HepG2 (cell line): Measurements from ENCODE around the gene PLEKHN1. TPM values are rescaled to one million over a fixed set of nuclear protein-coding genes. Genes with fewer than 3 reads are reported as not detected.

Experiments used
- AGO2 ChIP-seq: fragments of 200-400 bp; formaldehyde crosslinking; optimal IDR thresholded peaks from 2 replicates; pipeline ENCODE3; 2017; ENCODE audit warnings: mild to moderate bottlenecking, low read depth, low read length, moderate library complexity
- ASH2L ChIP-seq: fragments of 300-600, 200-600 bp; sonication (generic); IDR thresholded peaks from 2 replicates; pipeline ENCODE4 v1.7.0; 2017; ENCODE audit warnings: low read depth, mild to moderate bottlenecking, moderate library complexity, mixed read lengths, low read length; ENCODE audit not compliant: insufficient read length
- CC2D1A ChIP-seq: sonication (generic); formaldehyde crosslinking; IDR thresholded peaks from 2 replicates; pipeline ENCODE4 v1.8.1; 2023; ENCODE audit warnings: mild to moderate bottlenecking, missing genetic modification reagents
- FOXK1 ChIP-seq: sonication (generic); formaldehyde crosslinking; IDR thresholded peaks from 2 replicates; pipeline ENCODE4 v1.4.0; 2020; ENCODE audit warnings: low read depth, missing genetic modification reagents, borderline replicate concordance
- MAFF ChIP-seq: IDR thresholded peaks from 2 replicates; pipeline ENCODE4 v1.6.1; 2011; ENCODE audit warnings: low read depth, low read length, improper control_type of control experiment
- POGZ ChIP-seq: sonication (generic); formaldehyde crosslinking; IDR thresholded peaks from 2 replicates; pipeline ENCODE4 v1.4.0; 2020; ENCODE audit warnings: mild to moderate bottlenecking, missing genetic modification reagents
- POLR2G ChIP-seq: fragments of 200-400 bp; formaldehyde crosslinking; IDR thresholded peaks from 2 replicates; pipeline ENCODE4 v1.6.1; 2018; ENCODE audit warnings: mild to moderate bottlenecking, low read depth, low read length, moderate library complexity
- PRDM4 ChIP-seq: sonication (generic); formaldehyde crosslinking; IDR thresholded peaks from 2 replicates; pipeline ENCODE4 v1.9.0; 2021; ENCODE audit warnings: missing genetic modification reagents, borderline replicate concordance
- SOX13 ChIP-seq, 3 experiments: fragments of 450-650 bp in 1 of 3; sonication (generic) in 1 of 3; formaldehyde crosslinking in 1 of 3; IDR thresholded peaks in 2 of 3; conservative IDR thresholded peaks in 1 of 3; 2 replicates each; pipeline versions ENCODE4 v1.5.0 to v1.6.1; 2016 to 2020; ENCODE audit warnings: antibody characterized with exemption in 1 of 3, mild to moderate bottlenecking in 1 of 3, missing compliant biosample characterization in 1 of 3, missing genetic modification reagents in 1 of 3, moderate library complexity in 1 of 3
- TOE1 ChIP-seq: sonication (generic); formaldehyde crosslinking; IDR thresholded peaks from 2 replicates; pipeline ENCODE4 v1.4.0; 2020; ENCODE audit warnings: mild to moderate bottlenecking, missing genetic modification reagents
- TRIM22 ChIP-seq: fragments of 450-650 bp; IDR thresholded peaks from 2 replicates; pipeline ENCODE4 v1.6.1; 2017
- ZBTB21 ChIP-seq: sonication (generic); formaldehyde crosslinking; IDR thresholded peaks from 2 replicates; pipeline ENCODE4 v1.4.0; 2020; ENCODE audit warnings: missing genetic modification reagents
- ZFP82 ChIP-seq: sonication (generic); formaldehyde crosslinking; IDR thresholded peaks from 2 replicates; pipeline ENCODE4 v1.5.1; 2020; ENCODE audit warnings: mild to moderate bottlenecking, missing genetic modification reagents, borderline replicate concordance
- ZFX ChIP-seq: sonication (generic); formaldehyde crosslinking; IDR thresholded peaks from 2 replicates; pipeline ENCODE4 v1.4.0; 2020; ENCODE audit warnings: mild to moderate bottlenecking, low read depth, missing genetic modification reagents, moderate library complexity
- ZFYVE20 ChIP-seq: sonication (generic); formaldehyde crosslinking; IDR thresholded peaks from 2 replicates; pipeline ENCODE4 v1.8.0; 2023; ENCODE audit warnings: low read depth, mild to moderate bottlenecking, moderate library complexity, missing genetic modification reagents, borderline replicate concordance
- ZNF205 ChIP-seq: IDR thresholded peaks from 2 replicates; pipeline ENCODE4 v1.6.1; 2018; ENCODE audit warnings: missing biosample characterization, missing genetic modification reagents
- ZNF251 ChIP-seq: sonication (generic); formaldehyde crosslinking; IDR thresholded peaks from 2 replicates; pipeline ENCODE4 v1.9.0; 2021; ENCODE audit warnings: mild to moderate bottlenecking, missing genetic modification reagents
- ZNF33A ChIP-seq: sonication (generic); formaldehyde crosslinking; IDR thresholded peaks from 2 replicates; pipeline ENCODE4 v1.5.1; 2020; ENCODE audit warnings: missing genetic modification reagents, mild to moderate bottlenecking, moderate library complexity, borderline replicate concordance
- ZNF597 ChIP-seq: sonication (generic); formaldehyde crosslinking; IDR thresholded peaks from 2 replicates; pipeline ENCODE4 v1.5.0; 2020; ENCODE audit warnings: missing genetic modification reagents
- ZNF607 ChIP-seq: sonication (generic); formaldehyde crosslinking; IDR thresholded peaks from 2 replicates; pipeline ENCODE4 v1.5.1; 2020; ENCODE audit warnings: missing genetic modification reagents, mild to moderate bottlenecking, borderline replicate concordance
- ZNF777 ChIP-seq: sonication (generic); formaldehyde crosslinking; IDR thresholded peaks from 2 replicates; pipeline ENCODE4 v1.4.0; 2020; ENCODE audit warnings: missing genetic modification reagents
- polyA plus RNA-seq, 8 experiments: library from polyadenylated mRNA; depleted of rRNA in 3 of 8; stranded (reverse) in 7 of 8; unstranded in 1 of 8; fragments of >200 nt; fragmentation: Illumina TruSeq in 4 of 8; extraction: Trizol in 4 of 8; gene quantifications; 2 replicates each; pipeline versions ENCODE4 v1.2.1 to v1.2.3, GENCODE V29; 2011 to 2016; ENCODE audit warnings: low read depth in 4 of 8, missing spikeins in 1 of 8, mixed read lengths in 1 of 8; ENCODE audit not compliant: insufficient read depth in 1 of 8
- total RNA-seq, 5 experiments: library from RNA; depleted of rRNA; stranded (reverse); fragments of >200 nt; fragmentation: Illumina TruSeq; extraction: Trizol; gene quantifications; 2 replicates each; pipeline ENCODE4 v1.2.3, GENCODE V29; 2016; ENCODE audit warnings: low read depth in 1 of 5

PLEKHN1 gene
- total and polyA plus RNA-seq, 2 of the 13 experiments (the other 11 are each of a cell fraction or from before 2014, with no cell fraction given): 0.42 to 0.58 TPM

- TF ChIP-seq ZBTB21 (CRISPR knock-in tag) (no peak), ZFYVE20 (CRISPR knock-in tag) (no peak), ZNF205 (CRISPR knock-in tag) (no peak), TOE1 (CRISPR knock-in tag) (no peak), POLR2G (peak; percentile 77), ZFP82 (0 out of 2 replicates have a peak, but pooled peaks have one; percentile 36), ZNF251 (CRISPR knock-in tag) (no peak), CC2D1A (CRISPR knock-in tag) (no peak), SOX13 (IDR thresholded peaks at IDR 0.05) (no peak), SOX13 (CRISPR knock-in tag; conservative IDR thresholded peaks at IDR 0.05 in 1 of 2, IDR thresholded peaks at IDR 0.05 in 1 of 2) (peak in 1 of 2 experiments; percentile 22; a peak in 1 of 4 replicates), ZNF33A (CRISPR knock-in tag) (no peak), PRDM4 (CRISPR knock-in tag) (no peak), FOXK1 (CRISPR knock-in tag) (peak; percentile 61; the same call in 1 of the 2 replicates), POGZ (no peak), ZNF777 (CRISPR knock-in tag) (peak; percentile 95), ZNF597 (no peak), AGO2 (peak; percentile 67), ASH2L (peak; percentile 84), TRIM22 (no peak), MAFF (no peak), ZNF607 (no peak), ZFX (CRISPR knock-in tag) (peak; percentile 83)
Measured at GRCh38 chr1:958823-959730, 7.2 kb upstream of the PLEKHN1 start, which contains the start of gene NOC2L (continued).
